ENCODE data around the gene NEURL4.

DNA sequence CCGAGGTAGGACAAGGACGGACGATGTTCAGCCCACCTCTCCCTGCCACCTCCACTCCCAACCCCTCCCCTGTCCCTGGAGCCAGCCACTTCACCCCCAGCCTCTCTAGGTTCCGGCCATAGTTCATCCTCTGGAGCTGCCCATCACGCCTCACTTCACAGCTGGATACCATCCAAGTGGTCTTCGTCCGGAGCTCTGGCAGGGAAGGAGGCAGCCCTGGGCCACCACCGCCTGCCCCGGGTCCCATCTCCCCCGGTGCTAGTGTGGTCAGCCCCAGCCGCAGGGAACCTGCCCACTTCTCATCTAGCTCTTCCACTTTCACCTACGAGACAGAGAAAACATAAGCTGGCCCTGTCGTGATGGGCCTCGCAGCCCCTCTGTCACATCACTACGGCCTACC is 7.7 kb downstream of the NEURL4 start:
- TF ChIP-seq, protein P1, sequence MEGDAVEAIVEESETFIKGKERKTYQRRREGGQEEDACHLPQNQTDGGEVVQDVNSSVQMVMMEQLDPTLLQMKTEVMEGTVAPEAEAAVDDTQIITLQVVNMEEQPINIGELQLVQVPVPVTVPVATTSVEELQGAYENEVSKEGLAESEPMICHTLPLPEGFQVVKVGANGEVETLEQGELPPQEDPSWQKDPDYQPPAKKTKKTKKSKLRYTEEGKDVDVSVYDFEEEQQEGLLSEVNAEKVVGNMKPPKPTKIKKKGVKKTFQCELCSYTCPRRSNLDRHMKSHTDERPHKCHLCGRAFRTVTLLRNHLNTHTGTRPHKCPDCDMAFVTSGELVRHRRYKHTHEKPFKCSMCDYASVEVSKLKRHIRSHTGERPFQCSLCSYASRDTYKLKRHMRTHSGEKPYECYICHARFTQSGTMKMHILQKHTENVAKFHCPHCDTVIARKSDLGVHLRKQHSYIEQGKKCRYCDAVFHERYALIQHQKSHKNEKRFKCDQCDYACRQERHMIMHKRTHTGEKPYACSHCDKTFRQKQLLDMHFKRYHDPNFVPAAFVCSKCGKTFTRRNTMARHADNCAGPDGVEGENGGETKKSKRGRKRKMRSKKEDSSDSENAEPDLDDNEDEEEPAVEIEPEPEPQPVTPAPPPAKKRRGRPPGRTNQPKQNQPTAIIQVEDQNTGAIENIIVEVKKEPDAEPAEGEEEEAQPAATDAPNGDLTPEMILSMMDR (IDR thresholded peaks at IDR 0.05; ENCODE audit: low read depth, low read length, poor library complexity, severe bottlenecking) = no peak
- no peak for TF ChIP-seq EZH2phosphoT487 (IDR thresholded peaks at IDR 0.05; ENCODE audit: borderline replicate concordance, low read length)
